OCI-LY7 (cell line): ENCODE data around the gene LCAT. TPM values are rescaled to one million over a fixed set of nuclear protein-coding genes. Genes with fewer than 3 reads are reported as not detected.
"Not testable (repeated sequence)": the region's sequence is repeated elsewhere in the genome, so short reads cannot be mapped to it uniquely, and the experiment has no call there.

Experiments used
- BruUV-seq: library from RNA; stranded (reverse); fragments of 400-500 nt; replicated peaks from 2 replicates; lab custom pipeline; 2021; lab: Mats Ljungman, UMichigan
- CTCF ChIA-PET: fragments of 300-600 bp; sonication (Branson Sonifier 250); formaldehyde crosslinking; loops from one replicate; lab custom pipeline; 2022; ENCODE audit warnings: antibody characterized with exemption; ENCODE audit not compliant: unreplicated experiment; lab: Charles Lee
- POLR2A ChIA-PET: fragments of 300-600 bp; sonication (Branson Sonifier 250); formaldehyde crosslinking; loops from one replicate; lab custom pipeline; 2022; ENCODE audit warnings: antibody characterized with exemption; lab: Charles Lee
- DNase-seq: peaks from one replicate; pipeline ENCODE4 v3.0.0-alpha.2; 2015; ENCODE audit warnings: low spot score
- H2AFZ ChIP-seq: fragments of 200-600 bp; sonication (generic), shearing (Covaris generic); 2 replicates; pipeline ENCODE4 v1.6.1; 2014; ENCODE audit warnings: mild to moderate bottlenecking, antibody characterized with exemption, low read length, moderate library complexity
- H3K27ac ChIP-seq: fragments of 200-600 bp; sonication (generic); 2 replicates; pipeline ENCODE4 v1.5.1; 2014; ENCODE audit warnings: mixed run types, low read depth, mild to moderate bottlenecking, moderate library complexity, low read length, inconsistent platforms; ENCODE audit not compliant: poor library complexity, severe bottlenecking
- H3K36me3 ChIP-seq: fragments of 200-600 bp; sonication (generic); 2 replicates; pipeline ENCODE4 v1.6.1; 2014; ENCODE audit warnings: mild to moderate bottlenecking, antibody characterized with exemption, low read length, moderate library complexity, mixed read lengths; ENCODE audit not compliant: insufficient read depth
- H3K4me1 ChIP-seq: fragments of 200-600 bp; sonication (generic); 2 replicates; pipeline ENCODE4 v1.5.1; 2014; ENCODE audit warnings: mild to moderate bottlenecking, low read length; ENCODE audit not compliant: insufficient read depth, poor library complexity, severe bottlenecking
- H3K4me2 ChIP-seq: fragments of 200-600 bp; sonication (generic); 2 replicates; pipeline ENCODE4 v1.6.1; 2014; ENCODE audit warnings: mild to moderate bottlenecking, low read length
- H3K4me3 ChIP-seq: fragments of 200-600 bp; sonication (generic); 2 replicates; pipeline ENCODE4 v1.5.1; 2014; ENCODE audit warnings: mild to moderate bottlenecking, low read depth, low read length; ENCODE audit not compliant: poor library complexity, severe bottlenecking
- H3K79me2 ChIP-seq: fragments of 200-600 bp; sonication (generic); 2 replicates; pipeline ENCODE4 v1.6.1; 2016; ENCODE audit warnings: low read depth, mild to moderate bottlenecking, low read length, moderate library complexity, mixed read lengths; ENCODE audit not compliant: insufficient read depth
- H3K9me2 ChIP-seq: fragments of 200-600 bp; sonication (generic); 2 replicates; pipeline ENCODE4 v1.6.1; 2016; ENCODE audit warnings: mild to moderate bottlenecking, low read length, mixed read lengths; ENCODE audit not compliant: insufficient read depth
- H3K9me3 ChIP-seq: fragments of 200-600 bp; sonication (generic); 2 replicates; pipeline ENCODE4 v1.6.1; 2014; ENCODE audit warnings: mild to moderate bottlenecking, mixed run types, low read length, mixed read lengths
- H4K20me1 ChIP-seq: fragments of 200-600 bp; sonication (generic); 2 replicates; pipeline ENCODE4 v1.6.1; 2014; ENCODE audit warnings: mild to moderate bottlenecking, antibody characterized with exemption, low read length, moderate library complexity, mixed read lengths; ENCODE audit not compliant: insufficient read depth
- EZH2phosphoT487 ChIP-seq: fragments of 200-600 bp; sonication (generic); IDR thresholded peaks from 2 replicates; pipeline ENCODE4 v1.6.1; 2018; ENCODE audit warnings: low read depth, borderline replicate concordance, mild to moderate bottlenecking, mixed run types, antibody characterized with exemption, low read length, moderate library complexity, mixed read lengths
- intact Hi-C: fragments of 100-400 bp; cut with micrococcal nuclease; formaldehyde crosslinking; loops from one replicate; pipeline ENCODE4 v1.10.0; 2022; ENCODE audit not compliant: unreplicated experiment
- total RNA-seq, 2 experiments: library from RNA; depleted of rRNA in 1 of 2; stranded (reverse); fragments of >200 nt in 1 of 2; shearing (Covaris generic) in 1 of 2; gene quantifications; 2 replicates each; pipeline ENCODE4 v1.2.3, GENCODE V29; 2014 to 2022
- TF ChIP-seq, protein P1 (sequence below): fragments of 200-600 bp; sonication (generic); conservative IDR thresholded peaks from 2 replicates; pipeline ENCODE4 v1.5.1; 2014; ENCODE audit warnings: mild to moderate bottlenecking, antibody characterized with exemption, low read length, moderate library complexity, mixed read lengths

The LCAT gene
- total RNA-seq, 2 experiments from 2014 or later: 4.4 to 9.8 TPM

DNA sequence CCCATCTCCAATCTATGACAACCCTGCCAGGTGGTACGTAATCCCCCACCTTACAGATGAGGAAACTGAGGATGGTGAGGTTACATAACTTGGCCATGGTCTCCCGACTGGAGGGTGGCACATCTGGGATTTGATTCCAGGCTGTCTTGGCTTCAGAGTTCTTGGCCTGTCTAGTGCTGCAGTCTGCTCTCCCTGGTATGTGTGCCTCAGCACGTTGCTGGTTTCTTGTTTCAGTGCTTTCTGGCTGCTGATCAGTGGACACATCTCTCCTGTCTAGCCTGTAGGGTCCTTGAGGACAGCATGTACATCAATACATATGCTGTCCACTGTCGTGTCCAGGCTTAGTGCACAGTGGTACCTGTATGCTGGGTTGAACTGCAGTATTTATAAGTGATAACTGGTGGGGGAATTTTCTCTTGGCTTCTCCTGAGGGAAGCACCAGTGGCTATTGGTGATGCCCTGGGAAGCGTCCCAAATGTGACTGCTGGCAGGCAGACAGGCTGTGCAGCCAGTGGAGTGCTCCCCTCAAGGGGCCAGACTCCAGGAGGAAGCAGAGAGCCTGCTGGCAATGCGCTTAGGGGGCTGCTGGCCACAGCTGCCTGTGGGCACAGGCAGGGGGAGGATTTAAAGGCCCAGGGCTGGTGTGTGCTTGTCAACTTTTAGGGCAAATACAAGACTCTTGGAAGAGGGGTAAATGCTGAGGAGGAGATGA lies 26.6 kb downstream of the LCAT start:
- Histone ChIP-seq H3K27ac (no peak overlapping the region), H3K36me3 (peaks cover 5% of the 10 kb centered on the region; the same call in 1 of the 2 replicates), H4K20me1 (no peaks in the 10 kb centered on the region; the same call in 1 of the 2 replicates), H3K4me1 (no peaks in the 10 kb centered on the region), H3K4me2 (no peak overlapping the region), H2AFZ (no peak overlapping the region), H3K79me2 (no peaks in the 10 kb centered on the region), H3K9me2 (no peaks in the 10 kb centered on the region), H3K4me3 (no peak overlapping the region), H3K9me3 (no peaks in the 10 kb centered on the region)
- CTCF ChIA-PET: no interaction called here
- DNase-seq: no peak
- no TSS peak for BruUV-seq
- TF ChIP-seq EZH2phosphoT487: no peak
- TF ChIP-seq, protein P1, sequence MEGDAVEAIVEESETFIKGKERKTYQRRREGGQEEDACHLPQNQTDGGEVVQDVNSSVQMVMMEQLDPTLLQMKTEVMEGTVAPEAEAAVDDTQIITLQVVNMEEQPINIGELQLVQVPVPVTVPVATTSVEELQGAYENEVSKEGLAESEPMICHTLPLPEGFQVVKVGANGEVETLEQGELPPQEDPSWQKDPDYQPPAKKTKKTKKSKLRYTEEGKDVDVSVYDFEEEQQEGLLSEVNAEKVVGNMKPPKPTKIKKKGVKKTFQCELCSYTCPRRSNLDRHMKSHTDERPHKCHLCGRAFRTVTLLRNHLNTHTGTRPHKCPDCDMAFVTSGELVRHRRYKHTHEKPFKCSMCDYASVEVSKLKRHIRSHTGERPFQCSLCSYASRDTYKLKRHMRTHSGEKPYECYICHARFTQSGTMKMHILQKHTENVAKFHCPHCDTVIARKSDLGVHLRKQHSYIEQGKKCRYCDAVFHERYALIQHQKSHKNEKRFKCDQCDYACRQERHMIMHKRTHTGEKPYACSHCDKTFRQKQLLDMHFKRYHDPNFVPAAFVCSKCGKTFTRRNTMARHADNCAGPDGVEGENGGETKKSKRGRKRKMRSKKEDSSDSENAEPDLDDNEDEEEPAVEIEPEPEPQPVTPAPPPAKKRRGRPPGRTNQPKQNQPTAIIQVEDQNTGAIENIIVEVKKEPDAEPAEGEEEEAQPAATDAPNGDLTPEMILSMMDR: no peak
- intact Hi-C loops: no loop called here
- POLR2A ChIA-PET: no interaction called here

DNA sequence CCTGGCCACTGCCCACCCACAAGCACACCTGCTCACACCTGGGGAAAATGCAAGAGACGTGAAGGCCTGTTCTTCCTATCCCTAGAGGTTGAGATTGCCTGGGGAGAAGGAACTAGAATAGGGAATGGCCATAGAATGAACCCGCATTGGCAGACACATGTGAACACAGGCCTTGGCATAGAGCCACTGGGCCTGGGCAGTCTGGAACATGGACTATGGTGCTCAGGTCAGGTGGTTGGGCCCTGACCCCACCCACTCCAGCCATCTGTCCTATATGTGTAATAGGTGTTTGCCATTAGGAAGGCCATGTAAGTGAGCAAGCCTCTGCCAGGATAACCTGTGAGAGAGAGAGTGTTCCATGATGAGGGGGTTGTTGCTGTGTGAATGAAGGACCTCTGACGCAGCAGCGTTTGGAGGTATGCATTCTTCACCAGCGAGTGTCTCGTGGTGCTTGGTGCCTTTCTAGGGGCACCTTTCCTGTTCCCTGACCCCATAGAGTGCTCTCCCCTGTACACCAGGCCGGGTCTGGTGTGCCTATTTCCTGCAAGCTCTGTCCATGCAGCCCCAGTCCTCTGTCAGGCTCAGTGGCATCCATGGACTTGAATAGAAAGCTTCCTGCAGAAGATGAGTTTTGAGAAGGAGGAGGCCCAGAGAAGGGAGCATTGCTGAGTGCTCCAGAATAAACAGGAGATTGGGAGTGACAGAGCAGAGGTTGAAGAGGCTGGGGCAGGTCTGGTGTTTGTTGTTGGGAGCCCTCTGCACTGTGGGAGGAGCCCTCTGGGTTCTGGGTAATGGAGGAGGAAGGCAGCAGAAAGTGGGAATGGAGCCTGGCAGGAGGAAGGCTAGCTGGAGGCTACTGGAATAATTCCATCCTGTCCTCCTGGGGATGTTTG lies 27.8 kb downstream of the LCAT start:
- Histone ChIP-seq H4K20me1 (no peaks in the 10 kb centered on the region), H3K36me3 (peaks cover 5% of the 10 kb centered on the region; the same call in 1 of the 2 replicates), H3K9me3 (no peaks in the 10 kb centered on the region), H3K4me1 (no peaks in the 10 kb centered on the region), H3K79me2 (no peaks in the 10 kb centered on the region), H2AFZ (no peak overlapping the region), H3K9me2 (no peaks in the 10 kb centered on the region), H3K27ac (no peak overlapping the region), H3K4me3 (no peak overlapping the region), H3K4me2 (no peak overlapping the region)
- POLR2A ChIA-PET: interaction anchor here (0.6 kb wide), 1 partner anchor 20 kb away, joined by 3 read pairs; no protein-coding TSS in a partner anchor
- TF ChIP-seq EZH2phosphoT487: no peak
- TF ChIP-seq, protein P1: no peak
- no TSS peak for BruUV-seq
- CTCF ChIA-PET: no interaction called here
- intact Hi-C loops: no loop called here
- no peak for DNase-seq

DNA sequence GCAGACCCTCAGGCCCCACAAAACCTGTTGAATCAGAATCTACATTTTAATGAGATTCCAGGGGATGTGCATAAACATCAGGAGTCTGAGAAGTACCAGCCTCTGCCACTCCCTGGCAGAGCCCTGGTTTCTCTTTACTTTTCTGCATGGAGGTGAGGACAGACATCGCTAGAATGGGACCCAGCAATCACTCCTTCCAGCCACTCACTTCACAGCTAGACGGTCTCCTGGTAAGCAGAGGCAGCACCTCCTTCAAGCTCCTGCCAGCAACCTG lies 28.5 kb downstream of the LCAT start:
- H3K4me1 ChIP-seq, intact Hi-C loops, CTCF ChIA-PET, H3K9me3 ChIP-seq, H3K36me3 ChIP-seq, H3K4me3 ChIP-seq, DNase-seq, H3K79me2 ChIP-seq, POLR2A ChIA-PET, BruUV-seq, H4K20me1 ChIP-seq, H2AFZ ChIP-seq, H3K4me2 ChIP-seq, H3K27ac ChIP-seq, H3K9me2 ChIP-seq: not testable (repeated sequence)
